GM12891 (cell line): Measurements from ENCODE around the gene CACNB4.

Experiments
- DNase-seq: peaks from one replicate; pipeline ENCODE4 v3.0.0; 2011; ENCODE audit warnings: low spot score; ENCODE audit not compliant: insufficient read length
- FAIRE-seq: peaks from 2 replicates; lab custom pipeline; 2011; peaks lifted over from hg19 to GRCh38; lab: Jason Lieb, UNC
- PAX5 ChIP-seq: IDR thresholded peaks from 2 replicates; pipeline ENCODE4 v1.6.1; 2011; ENCODE audit warnings: low read length, moderate library complexity, mild to moderate bottlenecking; ENCODE audit not compliant: insufficient read depth, severe bottlenecking
- POLR2A ChIP-seq: IDR thresholded peaks from 2 replicates; pipeline ENCODE4 v1.6.1; 2011; ENCODE audit warnings: low read depth, low read length, control low read depth
- POLR2AphosphoS5 ChIP-seq: IDR thresholded peaks from 2 replicates; pipeline ENCODE4 v1.6.1; 2011; ENCODE audit warnings: low read depth, low read length, control low read depth
- POU2F2 ChIP-seq: IDR thresholded peaks from 2 replicates; pipeline ENCODE4 v1.6.1; 2011; ENCODE audit warnings: low read depth, mild to moderate bottlenecking, control low read depth, low read length, moderate library complexity
- SPI1 ChIP-seq: IDR thresholded peaks from 2 replicates; pipeline ENCODE4 v1.6.1; 2011; ENCODE audit warnings: low read depth, low read length, control low read depth
- TAF1 ChIP-seq: IDR thresholded peaks from 2 replicates; pipeline ENCODE4 v1.6.1; 2011; ENCODE audit warnings: low read depth, low read length, control low read depth

Gene CACNB4

GRCh38 chr2:151872463-151872862, 226.4 kb downstream of the CACNB4 start:
- TF ChIP-seq PAX5 (no peak), SPI1 (no peak), POLR2A (no peak), POU2F2 (no peak), TAF1 (no peak), POLR2AphosphoS5 (no peak)
- no peak for DNase-seq
- FAIRE-seq, result no peak

GRCh38 chr2:151869291-151869690, 229.6 kb downstream of the CACNB4 start:
- FAIRE-seq (no peak), DNase-seq (no peak)
- TF ChIP-seq SPI1 (no peak), TAF1 (no peak), POLR2A (no peak), POU2F2 (no peak), POLR2AphosphoS5 (no peak), PAX5 (no peak)

- DNase-seq (peak; percentile 42), FAIRE-seq (peak; percentile 99)
- TF ChIP-seq TAF1 (no peak), PAX5 (peak; percentile 96), POU2F2 (peak; percentile 56; the same call in 1 of the 2 replicates)
Observed at GRCh38 chr2:151862700-151863099, 236.1 kb downstream of the CACNB4 start.

- DNase-seq, result no peak
- TF ChIP-seq PAX5 (no peak), TAF1 (no peak), POU2F2 (no peak), SPI1 (no peak), POLR2A (no peak), POLR2AphosphoS5 (no peak)
- FAIRE-seq, result peak; percentile 62
Observed at GRCh38 chr2:151861174-151861573, 237.7 kb downstream of the CACNB4 start.

GRCh38 chr2:151860613-151861146, 238.2 kb downstream of the CACNB4 start:
- DNase-seq (no peak), FAIRE-seq (no peak)
- TF ChIP-seq POLR2A, result no peak
- TF ChIP-seq POU2F2, result no peak
- no peak for TF ChIP-seq PAX5
- TF ChIP-seq TAF1, result no peak
- no peak for TF ChIP-seq SPI1
- no peak for TF ChIP-seq POLR2AphosphoS5

GRCh38 chr2:151860210-151860609, 238.6 kb downstream of the CACNB4 start:
- FAIRE-seq (peak; percentile 35), DNase-seq (no peak)
- no peak for TF ChIP-seq PAX5
- no peak for TF ChIP-seq POLR2A

- FAIRE-seq, result no peak
- no peak for DNase-seq
- TF ChIP-seq TAF1, result no peak
- TF ChIP-seq POLR2A, result no peak
- no peak for TF ChIP-seq POU2F2
- no peak for TF ChIP-seq SPI1
- TF ChIP-seq PAX5, result no peak
- no peak for TF ChIP-seq POLR2AphosphoS5
Observed at GRCh38 chr2:151857650-151858049, 241.2 kb downstream of the CACNB4 start.

GRCh38 chr2:151855111-151855510, 243.7 kb downstream of the CACNB4 start:
- TF ChIP-seq POLR2AphosphoS5, result no peak
- no peak for TF ChIP-seq POU2F2
- TF ChIP-seq SPI1, result no peak
- no peak for TF ChIP-seq TAF1
- TF ChIP-seq PAX5, result no peak
- no peak for TF ChIP-seq POLR2A
- FAIRE-seq (no peak), DNase-seq (no peak)

GRCh38 chr2:151853070-151853758, 245.6 kb downstream of the CACNB4 start:
- DNase-seq, result no peak
- FAIRE-seq, result peak; percentile 5
- no peak for TF ChIP-seq POLR2A
